Vagina (tissue), 2 donors: ENCODE data around the gene CCNJ. TPM values are rescaled to one million over a fixed set of nuclear protein-coding genes. Genes with fewer than 3 reads are reported as not detected.

Experiments used
- DNase-seq, 2 donors: peaks; one replicate each; pipeline ENCODE4 v3.0.0-alpha.2; 2017; ENCODE audit errors: extremely low spot score in 2 of 2
- H3K27ac ChIP-seq: fragments of 200-600 bp; sonication (generic); one replicate; pipeline ENCODE4 v1.5.1; 2019
- H3K27me3 ChIP-seq: fragments of 200-600 bp; sonication (generic); one replicate; pipeline ENCODE4 v1.5.1; 2019
- H3K36me3 ChIP-seq, 2 donors: fragments of 200-600 bp; sonication (generic); one replicate each; pipeline ENCODE4 v1.5.1; 2017 to 2019
- H3K4me1 ChIP-seq: fragments of 200-600 bp; sonication (generic); one replicate; pipeline ENCODE4 v1.5.1; 2019
- H3K4me3 ChIP-seq, 2 donors: fragments of 200-600 bp; sonication (generic); 1 replicate in 1 of 2; 2 replicates in 1 of 2; pipeline ENCODE4 v1.5.1; 2016 to 2019
- H3K9me3 ChIP-seq: fragments of 200-600 bp; sonication (generic); one replicate; pipeline ENCODE4 v1.5.1; 2019
- CTCF ChIP-seq, 3 experiments: fragments of 450-650 bp in 2 of 3; fragments of 200-600 bp in 1 of 3; sonication (generic) in 1 of 3; IDR thresholded peaks; one replicate each; pipeline ENCODE4 v1.5.1; 2017 to 2019; ENCODE audit warnings: antibody characterized with exemption in 3 of 3, mild to moderate bottlenecking in 2 of 3, moderate library complexity in 2 of 3
- POLR2A ChIP-seq, 2 donors: fragments of 450-650 bp; IDR thresholded peaks; one replicate each; pipeline ENCODE4 v1.6.1; 2017; ENCODE audit warnings: antibody characterized with exemption in 2 of 2, mild to moderate bottlenecking in 2 of 2, moderate library complexity in 2 of 2
- POLR2AphosphoS5 ChIP-seq, 2 donors: sonication (generic); formaldehyde crosslinking; IDR thresholded peaks; one replicate each; pipeline ENCODE4 v1.9.0; 2017; ENCODE audit warnings: antibody characterized with exemption in 2 of 2, mild to moderate bottlenecking in 2 of 2, low read depth in 1 of 2; ENCODE audit not compliant: insufficient read depth in 1 of 2
- intact Hi-C: fragments of 100-400 bp; cut with DNase I; formaldehyde crosslinking; loops from one replicate; pipeline ENCODE4 v1.15.1; 2023
- total RNA-seq: library from RNA; depleted of rRNA; stranded (reverse); fragments of >200 nt; gene quantifications from one replicate; pipeline ENCODE4 v1.2.3, GENCODE V29; 2016

Gene CCNJ
- total RNA-seq, 1 donor from 2014 or later: 6.9 TPM

GRCh38 chr10:96017191-96017687 lies 26.1 kb upstream of the CCNJ start:
- intact Hi-C loops: loop anchor here (10.0 kb wide), 1 partner anchor 278 kb away; no protein-coding TSS in a partner anchor

DNA sequence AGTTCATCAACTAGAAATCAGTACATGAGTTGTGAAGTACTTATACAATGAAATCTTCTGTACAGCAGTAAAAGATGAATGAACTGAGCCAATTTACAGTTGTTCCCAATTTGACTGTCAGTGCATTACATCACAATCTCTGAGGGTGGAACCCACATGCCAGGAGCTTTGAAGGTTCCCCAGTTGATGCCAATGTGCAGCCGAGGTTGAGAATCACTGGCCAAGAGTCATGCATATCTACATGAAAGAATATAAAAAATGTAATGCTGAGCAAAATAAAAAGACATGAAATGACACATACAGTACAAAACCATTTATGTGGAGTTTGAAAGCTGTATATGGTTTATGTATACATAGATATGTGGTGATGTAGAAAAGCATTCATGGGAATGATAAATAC lies 22.1 kb upstream of the CCNJ start:
- Histone ChIP-seq H3K27me3 (no peaks in the 10 kb centered on the region), H3K4me3 (no peak overlapping the region), H3K27ac (no peak overlapping the region), H3K36me3 (no peaks in the 10 kb centered on the region), H3K9me3 (no peaks in the 10 kb centered on the region), H3K4me1 (peaks cover 4% of the 10 kb centered on the region)
- no peak for DNase-seq
- intact Hi-C loops: no loop called here
- TF ChIP-seq CTCF (IDR thresholded peaks at IDR 0.05) (no peak), POLR2A (IDR thresholded peaks at IDR 0.05) (no peak), POLR2AphosphoS5 (IDR thresholded peaks at IDR 0.05; ENCODE audit: insufficient read depth in 1 of 2, low read depth in 1 of 2) (no peak)

More at GRCh38 chr10:96017191-96017687, 26.1 kb upstream of the CCNJ start:
- peaks cover 4% of the 10 kb centered on the region for H3K4me1 ChIP-seq
- TF ChIP-seq POLR2AphosphoS5 (IDR thresholded peaks at IDR 0.05; ENCODE audit: insufficient read depth in 1 of 2, low read depth in 1 of 2) (no peak), CTCF (IDR thresholded peaks at IDR 0.05) (peak in 2 of 3 experiments; percentile 35 to 66)
- H3K36me3 ChIP-seq: no peaks in the 10 kb centered on the region
- no peaks in the 10 kb centered on the region for H3K9me3 ChIP-seq
- no peaks in the 10 kb centered on the region for H3K27me3 ChIP-seq
- DNase-seq: no peak
- H3K4me3 ChIP-seq: no peak overlapping the region
- no peak overlapping the region for H3K27ac ChIP-seq

DNA sequence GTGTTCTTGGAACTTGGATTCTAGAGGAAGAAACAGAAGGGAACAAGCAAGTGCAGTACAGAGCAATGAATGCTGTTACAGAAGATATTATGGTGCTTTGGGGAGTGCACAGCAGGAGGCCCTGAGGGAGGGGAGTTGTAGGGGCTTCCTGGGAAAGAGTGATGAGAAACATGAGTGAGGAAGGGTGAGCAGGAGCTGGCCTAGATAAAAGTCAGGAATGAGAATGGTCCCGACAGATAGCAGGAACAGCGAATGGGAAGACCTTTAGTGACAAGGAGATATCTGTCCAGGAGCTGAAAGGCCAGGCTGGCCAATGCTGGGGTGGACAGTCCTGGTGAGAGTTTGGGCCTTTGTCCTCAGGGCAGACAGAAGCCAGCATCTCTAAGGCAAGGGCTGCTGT lies 20.6 kb upstream of the CCNJ start:
- Histone ChIP-seq H3K9me3 (no peaks in the 10 kb centered on the region), H3K36me3 (no peaks in the 10 kb centered on the region), H3K27ac (no peak overlapping the region), H3K4me3 (no peak overlapping the region), H3K27me3 (no peaks in the 10 kb centered on the region), H3K4me1 (no peaks in the 10 kb centered on the region)
- DNase-seq: no peak
- TF ChIP-seq CTCF (IDR thresholded peaks at IDR 0.05) (no peak), POLR2AphosphoS5 (IDR thresholded peaks at IDR 0.05; ENCODE audit: insufficient read depth in 1 of 2, low read depth in 1 of 2) (no peak), POLR2A (IDR thresholded peaks at IDR 0.05) (no peak)
- intact Hi-C loops: no loop called here

GRCh38 chr10:96023168-96023567 lies 20.2 kb upstream of the CCNJ start:
- H3K4me3 ChIP-seq: no peak overlapping the region
- H3K4me1 ChIP-seq: no peaks in the 10 kb centered on the region
- H3K36me3 ChIP-seq: no peaks in the 10 kb centered on the region
- no peaks in the 10 kb centered on the region for H3K27me3 ChIP-seq
- DNase-seq: no peak
- no peak for TF ChIP-seq POLR2AphosphoS5 (IDR thresholded peaks at IDR 0.05; ENCODE audit: insufficient read depth in 1 of 2, low read depth in 1 of 2)
- no peak for TF ChIP-seq CTCF (IDR thresholded peaks at IDR 0.05)
- TF ChIP-seq POLR2A (IDR thresholded peaks at IDR 0.05): no peak
- intact Hi-C loops: no loop called here
- no peak overlapping the region for H3K27ac ChIP-seq
- H3K9me3 ChIP-seq: no peaks in the 10 kb centered on the region

GRCh38 chr10:96025566-96025965 lies 17.8 kb upstream of the CCNJ start:
- Histone ChIP-seq H3K4me1 (no peaks in the 10 kb centered on the region), H3K9me3 (no peaks in the 10 kb centered on the region), H3K27me3 (no peaks in the 10 kb centered on the region), H3K36me3 (no peaks in the 10 kb centered on the region), H3K4me3 (no peak overlapping the region), H3K27ac (no peak overlapping the region)
- TF ChIP-seq POLR2A (IDR thresholded peaks at IDR 0.05): no peak
- TF ChIP-seq POLR2AphosphoS5 (IDR thresholded peaks at IDR 0.05; ENCODE audit: insufficient read depth in 1 of 2, low read depth in 1 of 2): no peak
- TF ChIP-seq CTCF (IDR thresholded peaks at IDR 0.05): no peak
- intact Hi-C loops: no loop called here
- no peak for DNase-seq
